Measurements from ENCODE around the gene HHAT.
A peak's percentile ranks its signal among the peaks of the same experiment; 100 is the strongest.
"Not testable (repeated sequence)": the region's sequence is repeated elsewhere in the genome, so short reads cannot be mapped to it uniquely, and the experiment has no call there.

HHAT gene

DNA sequence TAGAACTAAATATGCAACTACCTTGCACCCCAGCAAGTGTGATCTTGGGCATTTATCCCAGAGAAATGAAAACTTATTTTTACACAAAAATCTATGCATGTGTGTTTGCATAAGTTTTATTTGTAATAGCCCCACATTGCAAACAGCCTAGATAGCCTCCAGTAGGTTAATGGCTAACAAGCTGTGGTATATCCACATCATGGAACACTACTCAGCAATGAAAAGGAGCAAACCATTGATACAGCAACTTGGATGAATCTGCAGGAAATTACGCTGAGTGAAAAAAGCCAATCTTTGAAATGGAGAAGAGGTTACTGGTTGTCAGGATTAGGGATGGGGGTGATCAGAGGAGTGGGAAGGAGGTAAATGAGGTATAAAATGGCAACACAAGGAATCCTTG is 67.8 kb downstream of the HHAT start:
- no peak for DNase-seq (ENCODE audit: low read depth, low spot score)

DNA sequence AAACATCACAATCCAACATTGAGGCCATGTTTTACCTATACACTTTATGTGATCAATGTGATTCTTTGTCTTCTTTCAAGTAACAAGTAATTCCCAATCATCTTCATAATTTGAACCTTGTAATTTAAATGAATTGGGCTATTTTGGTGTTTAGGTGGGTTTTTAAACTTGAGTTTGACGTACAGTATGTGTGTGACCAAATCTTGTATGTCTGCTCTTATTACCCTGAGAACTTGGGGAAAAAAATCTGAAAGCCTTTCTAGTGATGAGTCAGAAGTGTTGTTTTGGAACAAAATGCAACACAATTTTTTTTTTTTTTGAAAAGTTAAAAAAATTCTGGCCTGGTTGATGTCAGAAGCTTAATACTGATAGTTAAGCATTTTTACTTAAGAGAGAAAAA is 68.5 kb downstream of the HHAT start:
- no peak for DNase-seq (ENCODE audit: low read depth, low spot score)

DNA sequence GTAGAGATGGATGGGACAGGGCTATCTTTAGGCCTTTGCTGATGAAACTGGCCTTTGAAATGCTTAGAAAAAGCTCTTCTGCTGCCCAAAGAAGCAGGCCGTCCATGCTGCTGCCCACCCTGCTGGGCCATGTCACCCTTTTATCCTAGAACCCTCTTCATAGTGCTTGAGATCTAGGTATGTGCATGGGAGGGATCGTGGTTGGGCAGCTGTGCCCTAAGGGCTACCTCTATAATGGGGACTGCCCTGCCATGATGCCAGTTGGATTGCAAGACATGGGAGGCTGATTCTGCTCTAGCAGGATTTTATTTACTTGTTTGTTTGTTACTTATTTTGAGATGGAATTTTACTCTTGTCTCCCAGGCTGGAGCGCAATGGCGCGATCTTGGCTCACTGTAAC is 69.0 kb downstream of the HHAT start:
- DNase-seq (ENCODE audit: low read depth, low spot score): no peak

DNA sequence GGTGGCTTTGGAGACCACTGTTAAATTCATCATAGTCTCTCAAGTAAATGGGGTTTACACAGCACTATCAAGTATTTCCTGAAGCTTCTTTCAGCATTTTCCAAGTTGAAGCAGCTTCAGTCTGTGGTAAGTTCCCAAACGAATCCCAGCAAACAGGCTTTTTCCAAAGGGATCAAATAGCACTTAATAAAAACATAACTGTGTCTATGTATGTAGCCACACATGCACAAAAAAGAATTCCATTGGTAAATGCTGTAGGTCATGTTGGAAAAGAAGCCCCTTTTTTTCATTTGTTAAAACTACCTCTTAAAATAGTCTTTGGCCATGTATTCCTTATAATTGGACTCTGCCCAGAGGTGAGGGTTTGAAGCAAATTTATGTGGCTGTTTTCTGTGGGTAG is 69.8 kb downstream of the HHAT start:
- DNase-seq (ENCODE audit: low read depth, low spot score): no peak

DNA sequence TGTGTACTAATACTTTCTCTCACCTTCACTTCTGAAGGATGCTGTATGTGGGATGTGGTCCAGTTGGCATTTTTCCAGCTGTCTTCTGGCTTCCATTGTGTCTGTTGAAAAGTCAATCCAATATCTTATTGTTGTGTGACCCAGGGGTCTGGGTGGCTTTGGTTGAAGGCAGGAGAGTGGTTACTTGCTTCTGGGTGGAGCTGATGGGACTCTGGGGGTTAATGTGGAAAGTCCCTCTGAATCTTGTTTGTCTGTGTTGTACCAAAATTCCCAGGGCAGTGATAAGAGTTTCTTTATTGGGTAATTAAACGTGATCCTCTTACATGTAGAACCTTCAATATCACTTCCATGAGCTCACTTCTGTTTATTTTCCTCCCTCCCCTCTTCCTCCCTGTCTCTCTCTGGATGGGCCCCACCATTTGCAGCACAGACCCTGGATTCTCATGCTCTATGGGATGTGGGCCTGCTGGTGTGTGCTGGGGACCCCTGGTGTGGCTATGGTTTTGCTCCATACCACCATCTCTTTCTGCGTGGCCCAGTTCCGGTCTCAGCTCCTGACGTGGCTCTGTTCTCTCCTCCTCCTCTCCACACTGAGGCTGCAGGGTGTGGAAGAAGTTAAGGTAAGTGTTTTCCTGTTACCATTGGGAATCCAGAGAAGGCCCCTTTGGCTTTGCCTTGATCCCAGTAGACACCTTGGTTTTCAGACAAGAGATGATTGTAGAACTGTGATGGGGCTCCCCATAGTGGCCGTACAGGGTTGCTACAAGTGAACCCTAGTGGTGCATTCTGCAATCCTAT is 71.5 kb downstream of the HHAT start:
- DNase-seq (ENCODE audit: low read depth, low spot score): peak; percentile 4

DNA sequence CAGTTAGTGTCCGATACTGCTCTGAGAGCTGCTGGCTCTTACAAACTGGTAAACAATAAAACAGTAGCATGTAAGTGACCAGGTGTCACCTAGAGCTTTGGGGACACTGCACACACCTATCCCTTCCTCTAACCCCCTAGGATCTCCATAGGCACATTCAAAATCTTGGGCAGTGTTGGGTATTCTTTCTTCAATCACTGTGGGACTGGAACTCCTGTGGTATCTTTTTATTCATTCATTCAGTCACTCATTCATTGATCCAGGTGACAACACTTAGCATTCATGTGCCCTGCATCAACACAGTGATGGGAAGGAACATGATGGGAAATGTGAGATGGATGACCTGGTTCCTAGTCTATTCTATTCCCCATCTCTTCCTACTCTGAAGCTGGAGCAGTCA is 73.9 kb downstream of the HHAT start:
- DNase-seq (ENCODE audit: low read depth, low spot score): no peak

DNA sequence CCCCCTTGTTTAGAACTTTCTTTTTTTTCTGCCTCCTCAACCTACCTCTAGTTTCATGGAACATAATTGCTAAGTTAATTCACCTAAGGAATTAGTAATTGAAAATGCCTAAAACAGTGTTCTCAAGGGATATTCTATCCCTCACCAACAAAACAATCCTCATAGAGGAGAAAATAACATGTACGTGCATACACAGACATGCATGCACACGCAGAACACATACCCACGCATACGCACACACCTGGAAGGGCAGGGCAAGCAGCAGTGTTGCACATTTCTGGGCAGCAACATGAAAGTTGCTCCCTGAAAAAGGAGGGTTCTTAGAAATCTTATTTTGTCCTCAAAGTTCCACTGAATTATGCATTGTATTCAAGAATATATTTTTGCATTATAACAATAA is 76.6 kb downstream of the HHAT start:
- DNase-seq (ENCODE audit: low read depth, low spot score): no peak

DNA sequence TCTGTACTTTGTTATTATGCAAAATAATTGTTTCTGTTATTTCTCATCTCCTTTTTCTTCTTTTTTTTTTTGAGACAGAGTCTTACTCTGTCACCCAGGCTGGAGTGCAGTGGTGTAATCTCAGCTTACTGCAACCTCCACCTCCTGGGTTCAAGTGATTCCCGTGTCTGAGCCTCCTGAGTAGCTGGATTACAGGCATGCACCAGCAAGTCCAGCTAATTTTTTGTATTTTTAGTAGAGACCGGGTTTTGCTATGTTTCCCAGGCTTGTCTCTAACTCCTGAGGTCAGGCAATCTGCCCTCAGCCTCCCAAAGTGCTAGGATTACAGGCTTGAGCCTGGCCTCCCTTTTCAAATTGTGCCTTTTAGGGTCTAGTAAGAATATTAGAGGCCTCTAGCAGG is 77.6 kb downstream of the HHAT start:
- not testable (repeated sequence) for DNase-seq (ENCODE audit: low read depth, low spot score)

DNA sequence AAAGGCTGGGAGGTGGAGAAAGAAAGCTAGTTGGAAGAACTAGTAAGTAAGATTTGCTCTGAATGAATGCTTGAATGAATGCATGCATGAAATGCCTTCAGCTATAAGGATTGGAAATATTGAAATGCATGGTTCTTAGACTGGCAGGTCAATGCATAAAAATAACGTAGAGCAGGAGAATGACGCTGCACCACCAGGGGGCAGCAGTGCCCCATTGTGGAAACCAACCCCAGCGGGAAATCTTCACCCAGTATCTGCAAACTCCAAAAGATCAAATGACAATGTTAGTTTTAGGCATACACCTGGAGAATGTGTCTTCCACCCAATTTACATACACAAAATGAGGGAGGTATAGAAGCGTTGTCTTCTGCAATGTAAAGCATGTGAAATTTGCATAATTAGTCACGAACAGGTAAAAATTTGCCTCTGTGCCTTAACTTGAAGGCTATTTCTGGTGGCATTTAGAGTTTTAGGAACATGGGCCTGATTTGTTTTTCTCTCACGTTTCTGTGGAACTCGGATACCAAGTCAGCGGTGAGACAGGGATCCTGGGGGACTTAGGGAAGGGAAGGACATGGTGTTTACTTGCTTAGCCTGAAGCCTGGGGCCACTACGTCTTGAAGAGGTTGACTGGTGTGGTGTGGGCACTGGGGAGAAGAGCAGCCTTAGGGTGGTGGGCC is 78.6 kb downstream of the HHAT start:
- DNase-seq (ENCODE audit: low read depth, low spot score): peak; percentile 41

DNA sequence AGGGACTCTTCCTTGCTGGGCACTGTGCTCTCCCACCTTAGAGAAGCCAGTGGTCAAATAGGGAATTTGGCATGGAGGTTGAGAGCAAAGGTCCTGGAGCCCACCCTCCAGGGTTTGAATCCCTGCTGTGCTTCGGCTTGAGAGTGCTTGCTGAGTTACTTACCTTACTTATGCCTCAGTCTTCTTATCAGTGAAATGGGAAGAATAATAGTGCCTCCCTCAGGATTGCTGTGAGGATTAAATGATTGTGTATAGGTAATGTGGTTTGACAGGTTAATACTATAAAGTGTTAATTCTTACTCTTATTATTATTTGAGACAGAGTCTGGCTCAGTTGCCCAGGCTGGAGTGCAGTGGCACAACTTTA is 79.2 kb downstream of the HHAT start:
- DNase-seq (ENCODE audit: low read depth, low spot score): no peak

DNA sequence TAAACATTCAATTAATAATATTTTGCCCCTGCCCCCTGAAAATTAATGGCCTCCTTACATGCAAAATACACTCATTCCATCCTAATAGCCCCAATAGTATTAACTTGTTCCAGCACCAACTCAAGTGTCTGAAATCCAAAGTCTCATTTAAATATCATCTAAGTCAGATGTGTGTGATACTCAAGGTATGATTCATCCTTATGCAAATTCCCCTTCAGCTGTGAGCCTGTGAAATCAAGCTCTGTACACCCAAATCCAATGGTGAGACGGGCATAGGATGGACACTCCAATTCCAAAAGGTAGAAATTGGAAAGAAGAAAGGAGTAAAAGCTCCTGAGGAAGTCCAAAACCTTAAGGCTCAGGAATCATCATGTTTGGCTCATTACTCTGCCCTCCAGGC is 83.5 kb downstream of the HHAT start:
- DNase-seq (ENCODE audit: low read depth, low spot score): no peak

DNA sequence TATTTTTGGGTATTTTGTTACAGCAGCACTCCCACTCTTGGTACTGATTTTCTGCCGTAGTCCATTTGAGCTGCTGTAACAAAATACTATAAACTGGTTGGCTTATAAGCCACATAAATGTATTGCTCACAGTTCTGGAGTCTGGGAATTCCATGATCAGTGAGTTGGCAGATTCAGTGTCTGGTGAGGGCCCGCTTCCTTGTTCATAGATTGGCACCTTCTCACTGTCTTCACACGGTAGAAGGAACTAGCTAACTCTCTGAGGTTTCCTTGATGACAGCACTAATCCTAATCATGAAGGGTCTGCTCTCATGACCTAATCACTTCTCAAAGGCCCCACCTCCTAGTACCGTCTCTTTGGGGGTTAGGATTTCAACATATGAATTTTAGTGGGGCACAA is 85.2 kb downstream of the HHAT start:
- no peak for DNase-seq (ENCODE audit: low read depth, low spot score)

DNA sequence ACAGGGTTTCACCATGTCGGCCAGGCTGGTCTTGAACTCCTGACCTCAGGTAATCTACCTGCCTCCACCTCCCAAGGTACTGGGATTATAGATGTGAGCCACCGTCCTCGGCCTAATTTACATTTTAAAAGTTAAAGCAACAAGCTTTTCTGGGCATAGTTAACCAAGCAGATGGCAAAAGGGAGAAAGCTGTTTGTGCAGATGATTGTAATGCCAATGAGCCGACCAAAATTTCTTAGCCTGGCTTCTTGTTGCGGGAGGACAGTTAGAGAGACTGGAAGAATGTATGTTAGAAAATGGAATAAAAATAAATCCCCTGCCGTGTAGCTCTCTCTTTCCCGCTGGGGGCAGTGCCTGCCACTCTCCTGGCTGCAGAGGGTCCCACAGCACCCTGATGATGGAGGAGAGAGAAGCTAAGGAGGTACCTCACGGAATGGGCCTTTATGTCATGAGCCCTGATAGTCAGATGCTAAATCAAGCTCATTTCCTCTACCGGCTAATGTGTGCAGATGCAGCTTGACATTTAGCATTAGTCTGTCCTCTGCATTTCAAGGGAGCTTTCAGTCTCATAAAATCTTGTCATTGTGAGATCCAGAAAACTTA is 87.2 kb downstream of the HHAT start:
- DNase-seq (ENCODE audit: low read depth, low spot score): no peak

DNA sequence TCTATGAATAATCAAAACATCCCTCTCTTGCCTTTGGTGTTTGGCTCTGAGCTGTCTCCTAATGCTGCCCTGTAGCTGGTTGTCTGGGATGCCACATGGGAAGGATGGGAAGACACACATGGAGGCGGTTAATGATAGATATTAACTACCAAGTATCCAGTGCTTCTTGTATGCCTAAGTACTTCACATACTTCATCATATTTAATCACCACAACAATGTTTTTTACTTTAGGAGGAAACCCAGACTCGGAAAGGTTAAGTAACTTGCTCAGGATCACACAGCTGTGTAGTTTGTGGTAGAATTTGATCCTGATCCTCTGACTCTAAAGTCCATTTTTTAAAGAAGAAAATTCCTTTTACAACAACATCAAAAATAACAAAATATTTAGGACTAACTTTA is 88.0 kb downstream of the HHAT start:
- DNase-seq (ENCODE audit: low read depth, low spot score): no peak

DNA sequence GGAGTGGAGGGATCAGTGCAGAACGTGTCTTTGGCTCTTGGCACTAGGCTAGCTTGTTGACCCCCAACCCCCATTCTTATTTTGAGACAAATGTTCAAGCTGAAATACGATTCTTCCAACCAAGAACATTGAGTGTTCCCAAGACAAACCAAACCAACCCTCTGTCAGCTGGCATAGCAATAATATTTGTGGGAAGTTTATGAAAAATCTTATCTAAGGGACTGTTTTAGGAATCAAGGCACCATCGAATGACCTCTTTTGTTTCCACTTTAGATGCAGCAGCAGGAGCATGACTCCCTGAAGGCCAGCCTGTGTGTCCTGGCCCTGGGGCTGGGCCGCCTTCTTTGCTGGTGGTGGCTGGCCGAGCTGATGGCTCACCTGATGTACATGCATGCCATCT is 89.2 kb downstream of the HHAT start:
- DNase-seq (ENCODE audit: low read depth, low spot score): no peak

DNA sequence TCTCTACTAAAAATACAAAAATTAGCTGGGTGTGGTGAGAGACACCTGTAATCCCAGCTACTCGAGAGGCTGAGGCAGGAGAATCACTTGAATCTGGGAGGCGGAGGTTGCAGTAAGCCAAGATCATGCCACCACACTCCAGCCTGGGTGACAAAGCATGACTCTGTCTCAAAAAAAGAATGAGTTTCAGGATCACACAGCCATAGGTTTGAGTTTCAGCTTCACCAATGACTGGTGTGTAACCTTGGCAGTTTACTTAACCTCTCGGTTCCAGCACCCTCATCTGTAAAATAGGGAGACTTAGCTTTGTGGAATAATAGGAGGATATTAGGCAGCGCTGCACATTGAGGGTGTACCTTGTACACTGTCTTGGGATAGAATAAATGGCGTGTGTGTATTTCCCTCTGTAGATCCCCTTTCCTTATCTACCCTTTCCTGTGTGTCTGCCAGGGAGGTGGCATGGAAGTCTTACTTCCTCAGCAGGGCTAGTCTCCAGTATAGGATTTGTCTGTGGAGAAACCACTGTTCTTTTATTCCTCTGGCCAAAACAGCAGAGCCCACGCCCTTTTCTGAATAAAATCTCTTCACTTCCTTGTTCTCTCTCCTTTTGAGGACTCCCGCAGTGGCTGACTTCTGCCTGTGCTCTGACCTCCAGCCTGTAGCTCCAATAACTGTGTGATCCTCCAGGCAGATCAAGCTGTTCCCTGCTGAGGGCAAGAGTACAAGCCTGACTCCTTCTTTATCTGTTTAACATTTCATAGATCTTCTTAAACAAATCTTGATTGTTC is 90.4 kb downstream of the HHAT start:
- no peak for DNase-seq (ENCODE audit: low read depth, low spot score)

DNA sequence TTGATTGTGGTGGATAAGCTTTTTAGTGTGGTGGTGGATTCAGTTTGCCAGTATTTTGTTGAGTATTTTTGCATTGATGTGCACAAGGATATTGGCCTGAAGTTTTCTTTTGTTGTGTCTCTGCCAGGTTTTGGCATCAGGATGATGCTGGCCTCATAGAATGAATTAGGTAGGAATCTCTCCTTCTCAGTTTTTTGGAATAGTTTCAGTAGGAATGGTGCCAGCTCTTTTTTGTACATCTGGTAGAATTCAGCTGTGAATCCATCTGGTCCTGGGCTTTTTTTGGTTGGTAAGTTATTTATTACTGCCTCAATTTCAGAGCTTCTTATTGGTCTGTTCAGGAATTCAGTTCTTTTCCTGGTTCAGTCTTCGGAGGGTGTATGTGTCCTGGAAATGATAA is 98.0 kb downstream of the HHAT start:
- DNase-seq (ENCODE audit: low read depth, low spot score): not testable (repeated sequence)

DNA sequence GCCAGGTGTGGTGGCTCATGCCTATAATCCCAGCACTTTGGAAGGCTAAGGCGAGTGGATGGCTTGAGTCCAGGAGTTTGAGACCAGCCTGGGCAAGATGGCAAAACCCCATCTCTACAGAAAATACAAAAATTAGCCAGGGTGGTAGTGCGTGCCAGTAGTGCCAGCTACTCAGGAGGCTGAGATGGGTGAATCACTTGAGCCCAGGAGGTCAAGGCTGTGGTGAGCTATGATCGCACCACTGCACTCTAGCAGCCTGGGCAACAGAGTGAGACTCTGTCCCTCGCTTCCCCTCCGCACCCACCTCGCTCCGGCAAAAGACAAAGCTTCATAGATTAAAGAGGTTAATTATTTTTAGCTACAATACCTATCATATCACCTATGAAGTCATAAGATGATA is 100.0 kb downstream of the HHAT start:
- no peak for DNase-seq (ENCODE audit: low read depth, low spot score)

DNA sequence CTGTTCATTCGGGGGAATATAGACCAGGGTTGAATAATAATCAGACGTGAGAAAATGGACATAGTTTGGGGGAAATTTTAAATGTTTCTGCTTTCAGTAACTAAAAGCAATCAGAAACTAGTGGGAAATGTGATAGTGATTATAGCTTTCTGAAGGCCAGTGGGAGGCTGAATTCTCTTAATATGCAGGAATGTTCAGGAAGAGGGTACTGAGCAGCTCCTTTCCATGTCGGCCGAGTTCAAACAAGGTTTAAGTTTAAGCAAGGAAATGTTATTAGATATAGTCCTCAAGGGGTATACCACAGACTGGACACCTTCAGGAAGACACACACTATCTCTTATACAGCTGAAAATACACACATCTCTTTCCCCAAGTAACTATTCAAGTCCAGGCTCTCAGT is 105.5 kb downstream of the HHAT start:
- DNase-seq (ENCODE audit: low read depth, low spot score): no peak

DNA sequence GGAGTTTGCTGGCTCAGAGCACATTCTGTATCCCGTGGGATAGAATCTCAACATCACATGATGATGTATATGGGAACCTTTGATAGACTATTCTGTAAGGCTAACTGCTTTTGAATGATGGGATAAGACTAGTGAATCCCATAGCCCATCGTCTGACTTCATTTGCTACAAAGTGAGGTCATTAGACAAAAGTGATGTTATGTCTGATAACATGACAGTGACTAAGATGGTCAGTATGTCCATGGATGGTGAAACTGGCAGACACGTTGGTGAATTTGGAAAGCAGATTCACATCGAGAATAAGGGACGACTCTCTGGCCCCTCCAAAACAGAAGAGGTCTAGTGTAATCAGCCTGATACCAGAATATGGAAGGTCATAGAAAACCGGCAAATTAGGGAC is 108.4 kb downstream of the HHAT start:
- no peak for DNase-seq (ENCODE audit: low read depth, low spot score)

DNA sequence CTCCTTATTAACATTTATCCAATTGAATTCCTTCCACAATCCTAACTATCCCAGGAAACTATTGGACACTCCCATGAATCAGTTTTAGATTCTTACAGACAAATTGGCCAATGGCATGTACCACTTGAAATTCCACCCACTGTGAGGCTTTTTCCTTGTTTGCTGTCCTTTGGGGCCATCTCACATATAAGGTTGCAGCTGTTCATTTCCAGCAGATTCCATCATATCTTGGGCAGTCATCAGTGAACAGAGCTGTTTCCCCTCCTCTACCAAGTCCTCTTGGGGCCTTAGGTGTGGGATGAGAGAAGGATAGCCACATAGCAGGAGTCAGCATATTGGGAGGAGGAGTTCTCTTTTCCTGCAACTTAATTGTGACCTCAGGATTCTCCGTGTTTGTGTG is 109.1 kb downstream of the HHAT start:
- no peak for DNase-seq (ENCODE audit: low read depth, low spot score)

Data from activated CD4-positive, CD25-positive, alpha-beta regulatory T cell treated with anti-CD3 and anti-CD28 coated beads, Interleukin-2, amount 50 U/mL, for 16 hours (primary cell).